GM12801 (cell line): Measurements from ENCODE around the gene GEMIN2.

Experiments
- CTCF ChIP-seq: IDR thresholded peaks from one replicate; pipeline ENCODE4 v1.5.1; 2011; ENCODE audit warnings: control low read depth; ENCODE audit not compliant: insufficient read length; ENCODE audit errors: extremely low read depth

Gene GEMIN2

GRCh38 chr14:39173198-39173597 is 59.1 kb downstream of the GEMIN2 start:
- TF ChIP-seq CTCF = no peak

- TF ChIP-seq CTCF = no peak
Observed at GRCh38 chr14:39174560-39175444, 60.7 kb downstream of the GEMIN2 start, which contains the start of gene PNN. Gene PNN, plus strand, starts transcription at chr14:39175254. Its CDS starts 26 bp downstream, at chr14:39175280.

DNA sequence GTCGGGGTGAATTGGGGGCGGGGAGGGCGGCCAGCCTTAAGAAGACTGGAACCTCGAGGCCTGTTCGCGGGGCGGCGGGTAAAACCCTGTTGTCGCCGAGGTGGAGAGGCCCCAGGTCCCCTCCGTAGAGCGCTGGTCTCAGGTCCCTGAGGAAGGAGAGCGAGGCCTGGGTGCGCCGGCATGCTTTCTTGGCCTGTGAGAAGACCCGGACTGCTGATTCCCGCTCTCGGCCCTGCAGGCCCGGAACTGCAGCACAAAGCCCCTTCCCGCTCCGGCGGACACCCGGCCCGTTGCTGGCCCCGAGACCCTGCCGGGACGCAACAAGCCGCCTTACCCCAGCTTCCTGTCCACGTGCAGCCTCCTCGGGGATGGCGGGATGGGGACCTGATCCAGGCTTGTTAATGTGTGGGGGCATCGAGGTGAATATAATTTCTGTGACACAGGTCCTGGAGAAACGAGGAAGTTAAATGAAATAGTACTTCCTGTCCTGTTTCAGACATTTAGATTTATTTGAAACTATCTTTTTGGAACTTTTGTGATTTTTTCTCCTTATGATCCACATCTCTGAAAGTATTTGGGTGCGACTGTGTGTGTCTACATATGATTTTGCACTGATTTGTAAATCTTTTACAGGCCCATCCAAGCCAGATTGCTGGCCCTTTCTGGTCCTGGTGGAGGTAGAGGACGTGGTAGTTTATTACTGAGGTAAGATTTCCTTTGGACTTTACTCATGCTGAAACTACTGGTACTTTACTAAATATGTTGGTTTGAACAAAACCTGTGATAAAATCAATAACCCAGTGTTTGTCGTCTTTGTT is 61.5 kb downstream of the GEMIN2 start:
- no peak for TF ChIP-seq CTCF

DNA sequence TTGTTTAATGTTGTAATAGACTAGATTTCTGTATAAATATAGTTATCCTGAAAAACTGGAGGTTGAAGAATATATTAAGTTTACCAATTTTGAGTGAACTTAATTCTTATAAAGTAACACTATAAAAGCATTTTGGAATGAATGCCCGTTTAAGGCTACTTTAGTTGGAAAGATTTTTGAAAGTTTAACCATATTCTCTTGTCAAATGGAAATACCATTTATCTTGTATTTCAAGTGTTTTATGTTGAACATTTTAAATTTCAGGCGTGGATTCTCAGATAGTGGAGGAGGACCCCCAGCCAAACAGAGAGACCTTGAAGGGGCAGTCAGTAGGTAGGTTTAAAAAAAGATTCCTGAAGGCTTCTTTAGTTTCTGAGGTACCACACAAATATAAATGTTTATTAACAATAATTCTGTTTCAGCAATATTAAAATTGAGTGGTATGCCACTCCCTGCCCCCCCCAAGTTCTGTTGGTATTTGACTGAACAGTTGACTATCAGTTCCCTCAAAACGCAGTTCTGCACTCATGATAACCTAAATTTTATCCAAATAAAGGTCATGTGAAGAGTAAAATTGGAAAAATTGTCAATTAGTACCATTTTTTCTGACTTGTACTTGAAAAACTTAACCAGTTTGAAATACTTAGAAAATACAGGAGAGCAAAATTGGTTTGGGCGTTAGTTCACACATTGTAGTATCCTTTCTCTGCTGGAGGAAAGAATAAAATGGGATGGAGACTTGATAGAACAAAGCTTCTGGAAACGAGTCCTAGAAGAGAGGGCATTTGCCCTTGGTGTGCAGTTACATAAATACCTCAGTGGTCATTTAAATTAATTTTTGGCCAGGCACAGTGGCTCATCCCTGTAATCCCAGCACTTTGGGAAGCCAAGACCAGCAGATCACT is 62.4 kb downstream of the GEMIN2 start:
- no peak for TF ChIP-seq CTCF

DNA sequence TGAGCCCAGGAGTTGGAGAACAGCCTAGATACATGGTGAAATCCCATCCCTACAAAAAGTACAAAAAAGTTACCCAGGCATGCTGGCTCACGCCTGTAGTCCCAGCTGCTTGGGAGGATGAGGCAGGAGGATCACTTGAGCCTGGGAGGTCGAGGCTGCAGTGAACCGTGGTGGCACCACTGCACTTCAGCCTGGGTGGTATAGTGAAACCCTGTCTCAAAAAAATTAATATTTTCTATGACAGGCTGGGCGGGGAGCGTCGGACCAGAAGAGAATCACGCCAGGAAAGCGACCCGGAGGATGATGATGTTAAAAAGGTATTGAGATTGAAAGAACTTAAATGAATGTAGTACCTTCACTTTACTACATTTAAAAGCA is 63.0 kb downstream of the GEMIN2 start:
- TF ChIP-seq CTCF = no peak

GRCh38 chr14:39179042-39179441 is 64.9 kb downstream of the GEMIN2 start:
- no peak for TF ChIP-seq CTCF
